ENCODE measurements around the gene UTP18.

The UTP18 gene

DNA sequence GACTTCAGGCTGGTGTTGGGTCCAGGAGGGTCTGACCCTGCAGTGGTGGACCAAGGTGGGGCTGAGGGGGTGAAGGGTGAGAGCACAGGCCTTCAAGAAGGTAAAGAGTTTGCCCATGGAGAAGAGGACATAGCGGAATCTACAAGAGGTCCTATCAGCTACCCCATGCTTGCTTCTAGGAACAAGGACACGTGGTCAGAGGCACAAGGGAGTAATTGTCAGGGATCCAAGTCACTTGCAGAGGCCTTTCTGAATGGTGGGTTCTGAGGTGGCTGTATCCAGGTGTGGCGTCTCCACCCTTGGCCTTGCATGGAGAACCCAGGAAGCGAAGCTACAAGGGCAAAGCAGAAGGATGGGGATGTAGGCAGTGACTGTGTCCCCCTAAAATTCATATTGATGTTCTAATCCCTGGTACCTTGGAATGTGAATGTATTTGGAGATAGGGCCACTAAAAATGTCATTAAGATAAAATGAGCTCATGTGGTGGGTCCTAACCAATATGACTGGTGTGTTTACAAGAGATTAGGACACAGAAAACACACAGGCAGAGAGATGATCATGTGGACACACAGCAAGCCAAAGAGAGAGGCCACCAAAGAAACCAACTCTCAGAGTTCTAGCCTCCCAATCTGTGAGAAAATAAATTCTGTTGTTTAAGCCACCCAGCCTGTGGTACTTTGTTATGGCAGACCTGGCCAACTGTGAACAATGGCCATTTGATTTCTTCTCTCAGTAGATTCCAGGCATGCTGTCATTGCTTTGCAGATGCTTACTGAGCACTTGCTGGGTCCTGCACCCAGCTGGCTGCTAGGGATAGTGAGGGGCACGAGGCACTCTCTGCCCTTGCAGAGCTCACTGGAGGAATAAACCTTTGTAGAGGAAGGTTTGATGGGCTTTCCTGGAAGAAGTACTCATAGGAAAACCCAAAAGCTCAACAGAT, 75.8 kb downstream of the UTP18 start:
- no peak for DNase-seq

DNA sequence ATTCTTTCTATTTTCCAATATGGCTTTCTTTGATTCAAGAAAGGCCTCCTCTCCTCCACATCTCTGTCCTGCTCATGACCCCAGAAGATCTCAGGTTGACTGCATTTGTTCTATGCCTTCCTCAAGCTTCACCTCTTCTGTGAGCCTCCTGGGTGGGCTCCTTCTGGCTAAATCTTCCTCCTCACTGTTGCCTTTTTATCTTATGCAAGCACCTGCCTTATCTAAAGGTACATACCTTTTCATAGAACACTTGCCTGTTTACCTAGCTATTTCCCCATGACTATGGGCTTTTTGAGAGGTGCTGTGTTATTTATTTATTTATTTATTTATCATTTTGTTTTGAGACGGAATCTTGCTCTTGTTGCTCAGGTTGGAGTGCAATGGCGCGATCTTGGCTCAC, 81.1 kb downstream of the UTP18 start:
- DNase-seq, result no peak

DNA sequence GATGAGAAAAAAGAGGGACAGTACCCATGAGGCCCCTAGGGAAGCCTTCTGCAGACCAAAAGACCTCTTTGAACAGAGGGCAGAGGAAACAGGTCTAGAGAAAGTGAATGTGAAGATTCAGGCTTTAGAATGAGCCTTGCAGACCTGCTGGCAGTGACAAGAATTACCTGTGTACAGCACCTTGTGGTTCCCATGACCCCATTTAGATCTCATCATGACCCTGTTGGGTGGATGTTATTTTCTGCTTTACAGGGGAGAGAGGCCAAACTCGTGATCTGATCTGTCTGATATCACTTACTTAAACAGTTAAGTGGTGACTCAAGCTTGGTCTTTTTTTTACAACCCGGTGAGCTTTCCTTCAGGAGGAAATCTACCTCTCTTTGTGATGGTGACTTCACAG, 81.9 kb downstream of the UTP18 start:
- DNase-seq, result no peak

DNA sequence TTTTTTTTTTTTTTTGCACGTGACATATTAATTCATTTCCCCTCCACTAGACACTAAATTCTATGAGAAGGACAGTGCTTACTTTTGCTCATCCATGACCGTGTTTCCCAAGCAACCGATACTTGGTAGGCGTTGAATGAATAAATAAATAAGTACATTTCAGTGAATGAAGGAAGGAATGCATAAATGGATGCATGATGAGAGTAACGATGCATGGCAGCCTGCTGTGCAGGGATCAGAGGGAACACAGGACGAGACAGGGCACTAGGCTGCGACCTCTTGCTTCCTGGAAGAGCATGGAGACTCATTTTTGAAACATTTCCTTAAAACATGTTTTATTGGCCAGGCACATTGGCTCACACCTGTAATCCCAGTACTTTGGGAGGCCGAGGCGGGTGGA, 84.2 kb downstream of the UTP18 start:
- DNase-seq, result no peak

DNA sequence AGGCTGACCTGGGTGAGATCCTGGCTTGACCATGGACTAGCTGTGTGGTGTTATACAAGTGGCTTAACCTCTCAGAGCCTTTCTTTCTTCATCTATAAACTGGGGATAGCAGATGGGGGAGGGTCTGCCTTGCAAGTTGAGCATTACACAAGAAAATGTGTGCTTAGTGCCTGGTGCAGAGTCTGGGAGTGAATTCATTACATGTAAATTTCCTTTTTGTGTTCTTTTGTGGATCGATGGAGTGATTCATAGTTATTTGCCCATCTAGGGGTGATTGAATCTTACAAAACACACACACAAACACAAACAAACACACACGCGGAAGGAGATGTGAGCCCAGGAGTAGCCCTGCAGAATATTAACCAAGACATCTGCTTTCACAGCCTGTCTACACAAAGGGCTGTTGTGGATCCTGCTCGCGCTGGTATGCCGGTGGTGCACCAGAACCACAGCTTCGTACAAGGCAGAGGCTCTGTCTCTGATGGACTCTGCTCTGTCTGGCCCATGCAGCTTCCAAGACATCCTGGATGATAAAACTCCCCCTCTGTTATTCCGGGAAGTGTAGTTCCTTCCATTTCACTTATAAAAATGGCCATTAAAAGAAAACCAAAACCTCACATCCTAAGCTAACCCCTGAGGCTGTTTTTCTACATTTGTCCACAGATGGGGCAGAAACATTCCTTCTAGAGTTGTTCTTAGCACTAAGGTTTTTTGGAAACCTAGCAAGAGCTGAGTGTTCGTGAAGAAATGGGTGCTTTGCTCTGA, 86.1 kb downstream of the UTP18 start:
- DNase-seq, result no peak
